Measurements from ENCODE around the gene CPVL.

CPVL gene

DNA sequence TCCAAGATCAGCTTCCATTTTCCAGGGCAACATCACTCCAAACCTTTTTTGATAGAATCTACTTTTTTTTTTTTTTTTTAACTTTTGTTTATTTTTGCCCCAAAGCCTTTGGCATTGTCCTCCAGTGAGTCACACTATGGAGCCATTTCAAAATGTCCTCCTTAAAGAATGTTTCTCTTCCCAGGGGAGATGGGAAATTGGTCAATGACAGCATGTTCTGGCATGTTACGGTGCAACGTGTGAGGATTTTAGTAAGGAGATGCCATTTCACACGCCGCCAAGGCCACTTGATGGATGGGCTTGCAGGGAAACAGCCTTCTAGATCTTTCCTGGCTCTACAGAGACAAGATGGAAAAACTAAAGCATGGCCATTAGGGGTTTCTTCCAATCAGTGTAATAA is 157.5 kb downstream of the CPVL start:
- peaks cover 2% of the 10 kb centered on the region for H3K4me1 ChIP-seq (ENCODE audit: control insufficient read depth, insufficient read depth, low read depth, low read length)
- H3K4ac ChIP-seq (ENCODE audit: low read depth in 1 of 2, low read length in 2 of 2): no peak overlapping the region
- WGBS: 7% methylated on average over 4 of the region's 4 CpGs
- no peak overlapping the region for H4K91ac ChIP-seq (ENCODE audit: low read length)
- H3K27me3 ChIP-seq (ENCODE audit: control insufficient read depth in 1 of 2, insufficient read depth in 1 of 2, low read length in 2 of 2): no peaks in the 10 kb centered on the region
- no peak overlapping the region for H3K9ac ChIP-seq (ENCODE audit: low read length)
- H3K36me3 ChIP-seq (ENCODE audit: control insufficient read depth in 1 of 2, insufficient read depth in 2 of 2, low read depth in 1 of 2, low read length in 2 of 2): no peaks in the 10 kb centered on the region
- H2AK5ac ChIP-seq (ENCODE audit: low read length, severe bottlenecking): no peak overlapping the region
- no peak overlapping the region for H2BK5ac ChIP-seq (ENCODE audit: low read depth, low read length, poor library complexity, severe bottlenecking)
- no peak overlapping the region for H3K27ac ChIP-seq (ENCODE audit: low read length, poor library complexity, severe bottlenecking)
- H3K4me2 ChIP-seq (ENCODE audit: low read length, poor library complexity, severe bottlenecking): no peak overlapping the region
- no peak overlapping the region for H4K8ac ChIP-seq (ENCODE audit: low read length)
- no peaks in the 10 kb centered on the region for H3K79me1 ChIP-seq (replicated peaks; ENCODE audit: low read length, poor library complexity, severe bottlenecking)
- no peak overlapping the region for H3K23ac ChIP-seq (ENCODE audit: low read length in 2 of 2)
- no peaks in the 10 kb centered on the region for H3K9me3 ChIP-seq (ENCODE audit: control insufficient read depth, low read length)
- H2BK12ac ChIP-seq (ENCODE audit: low read length in 2 of 2): peak overlapping the region in 1 of 2 experiments; percentile 21
- no peak overlapping the region for H3K14ac ChIP-seq (ENCODE audit: low read length in 2 of 2)
- no peak overlapping the region for H2AFZ ChIP-seq (ENCODE audit: low read depth, low read length)
- peak overlapping the region in 1 of 2 experiments; percentile 18 for H3K18ac ChIP-seq (ENCODE audit: low read depth in 1 of 2, low read length in 2 of 2)
- no peak overlapping the region for H2BK120ac ChIP-seq (ENCODE audit: low read depth, low read length)
- peak; percentile 95 for DNase-seq
- no peak overlapping the region for H2BK15ac ChIP-seq (ENCODE audit: low read depth, poor library complexity, severe bottlenecking)
- peak overlapping the region in 1 of 2 experiments; percentile 22 for H3K4me3 ChIP-seq (ENCODE audit: insufficient read depth in 1 of 2, low read depth in 1 of 2, low read length in 2 of 2)

DNA sequence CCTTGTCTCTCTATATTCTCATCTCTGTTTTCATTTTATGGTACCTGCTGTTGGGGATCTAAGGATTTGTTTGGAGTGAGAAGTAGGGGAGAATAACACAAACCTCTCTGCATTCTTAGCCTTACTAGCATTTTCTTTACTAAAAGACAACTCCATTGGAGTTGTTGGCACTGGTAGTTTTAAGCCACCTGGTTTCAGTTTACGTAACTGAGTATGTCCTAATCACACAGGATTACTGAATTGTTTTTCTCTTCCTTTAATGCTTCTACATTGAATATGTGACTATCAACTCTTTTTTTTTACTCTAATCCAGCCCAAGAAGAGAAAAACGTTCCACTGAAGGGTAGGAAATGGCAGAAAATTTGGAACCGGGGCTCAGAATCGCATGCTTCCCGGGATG is 158.2 kb downstream of the CPVL start:
- no peaks in the 10 kb centered on the region for H3K9me3 ChIP-seq (ENCODE audit: control insufficient read depth, low read length)
- no peak overlapping the region for H3K4me3 ChIP-seq (ENCODE audit: insufficient read depth in 1 of 2, low read depth in 1 of 2, low read length in 2 of 2)
- H3K36me3 ChIP-seq (ENCODE audit: control insufficient read depth in 1 of 2, insufficient read depth in 2 of 2, low read depth in 1 of 2, low read length in 2 of 2): no peaks in the 10 kb centered on the region
- peak overlapping the region; percentile 20 for H3K9ac ChIP-seq (ENCODE audit: low read length)
- H3K79me1 ChIP-seq (replicated peaks; ENCODE audit: low read length, poor library complexity, severe bottlenecking): no peaks in the 10 kb centered on the region
- no peak overlapping the region for H3K27ac ChIP-seq (ENCODE audit: low read length, poor library complexity, severe bottlenecking)
- H4K8ac ChIP-seq (ENCODE audit: low read length): no peak overlapping the region
- no peak overlapping the region for H4K91ac ChIP-seq (ENCODE audit: low read length)
- peak overlapping the region in 1 of 2 experiments; percentile 61 for H2BK12ac ChIP-seq (ENCODE audit: low read length in 2 of 2)
- H2BK5ac ChIP-seq (ENCODE audit: low read depth, low read length, poor library complexity, severe bottlenecking): no peak overlapping the region
- peak; percentile 18 for DNase-seq
- no peak overlapping the region for H3K4me2 ChIP-seq (ENCODE audit: low read length, poor library complexity, severe bottlenecking)
- no peak overlapping the region for H3K18ac ChIP-seq (ENCODE audit: low read depth in 1 of 2, low read length in 2 of 2)
- H3K23ac ChIP-seq (ENCODE audit: low read length in 2 of 2): no peak overlapping the region
- 87% methylated on average over 4 of the region's 5 CpGs for WGBS
- no peak overlapping the region for H2BK15ac ChIP-seq (ENCODE audit: low read depth, poor library complexity, severe bottlenecking)
- H2AK5ac ChIP-seq (ENCODE audit: low read length, severe bottlenecking): no peak overlapping the region
- H2BK120ac ChIP-seq (ENCODE audit: low read depth, low read length): no peak overlapping the region
- H3K27me3 ChIP-seq (ENCODE audit: control insufficient read depth in 1 of 2, insufficient read depth in 1 of 2, low read length in 2 of 2): no peaks in the 10 kb centered on the region
- no peak overlapping the region for H3K4ac ChIP-seq (ENCODE audit: low read depth in 1 of 2, low read length in 2 of 2)
- peaks cover 2% of the 10 kb centered on the region for H3K4me1 ChIP-seq (ENCODE audit: control insufficient read depth, insufficient read depth, low read depth, low read length)
- no peak overlapping the region for H3K14ac ChIP-seq (ENCODE audit: low read length in 2 of 2)
- no peak overlapping the region for H2AFZ ChIP-seq (ENCODE audit: low read depth, low read length)

DNA sequence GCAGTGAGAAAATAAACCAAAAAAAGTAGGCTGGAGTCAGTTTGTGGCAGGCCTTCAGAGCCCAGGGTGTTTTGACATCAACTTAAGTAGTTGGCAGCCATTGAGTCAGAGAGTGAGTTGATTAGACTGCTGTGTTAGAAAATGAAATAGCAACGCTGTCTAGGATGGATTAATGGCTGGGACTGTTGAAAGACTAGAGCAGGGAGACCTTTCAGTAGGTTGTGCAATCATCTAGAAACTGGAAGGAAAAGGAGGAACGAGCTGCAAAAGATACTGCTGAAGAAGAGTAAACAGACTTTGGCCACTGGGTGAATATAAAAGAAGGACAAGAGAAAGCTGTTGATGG is 159.6 kb downstream of the CPVL start:
- H3K9me3 ChIP-seq (ENCODE audit: control insufficient read depth, low read length): peaks cover 3% of the 10 kb centered on the region
- H3K18ac ChIP-seq (ENCODE audit: low read depth in 1 of 2, low read length in 2 of 2): no peak overlapping the region
- no peaks in the 10 kb centered on the region for H3K79me1 ChIP-seq (replicated peaks; ENCODE audit: low read length, poor library complexity, severe bottlenecking)
- peak overlapping the region; percentile 32 for H3K9ac ChIP-seq (ENCODE audit: low read length)
- H2BK5ac ChIP-seq (ENCODE audit: low read depth, low read length, poor library complexity, severe bottlenecking): no peak overlapping the region
- no peak overlapping the region for H4K91ac ChIP-seq (ENCODE audit: low read length)
- H2AFZ ChIP-seq (ENCODE audit: low read depth, low read length): no peak overlapping the region
- no peak overlapping the region for H3K14ac ChIP-seq (ENCODE audit: low read length in 2 of 2)
- no peak overlapping the region for H3K4me2 ChIP-seq (ENCODE audit: low read length, poor library complexity, severe bottlenecking)
- H3K4me1 ChIP-seq (ENCODE audit: control insufficient read depth, insufficient read depth, low read depth, low read length): peaks cover 2% of the 10 kb centered on the region
- peak overlapping the region in 1 of 2 experiments; percentile 28 for H3K4me3 ChIP-seq (ENCODE audit: insufficient read depth in 1 of 2, low read depth in 1 of 2, low read length in 2 of 2)
- H4K8ac ChIP-seq (ENCODE audit: low read length): no peak overlapping the region
- no peaks in the 10 kb centered on the region for H3K27me3 ChIP-seq (ENCODE audit: control insufficient read depth in 1 of 2, insufficient read depth in 1 of 2, low read length in 2 of 2)
- no peak overlapping the region for H2AK5ac ChIP-seq (ENCODE audit: low read length, severe bottlenecking)
- no peak overlapping the region for H3K4ac ChIP-seq (ENCODE audit: low read depth in 1 of 2, low read length in 2 of 2)
- DNase-seq: peak; percentile 93
- H3K36me3 ChIP-seq (ENCODE audit: control insufficient read depth in 1 of 2, insufficient read depth in 2 of 2, low read depth in 1 of 2, low read length in 2 of 2): no peaks in the 10 kb centered on the region
- no peak overlapping the region for H2BK120ac ChIP-seq (ENCODE audit: low read depth, low read length)
- under 1% methylated on average over 2 of the region's 2 CpGs for WGBS
- H2BK12ac ChIP-seq (ENCODE audit: low read length in 2 of 2): peak overlapping the region in 1 of 2 experiments; percentile 15
- no peak overlapping the region for H3K23ac ChIP-seq (ENCODE audit: low read length in 2 of 2)
- no peak overlapping the region for H2BK15ac ChIP-seq (ENCODE audit: low read depth, poor library complexity, severe bottlenecking)
- no peak overlapping the region for H3K27ac ChIP-seq (ENCODE audit: low read length, poor library complexity, severe bottlenecking)

DNA sequence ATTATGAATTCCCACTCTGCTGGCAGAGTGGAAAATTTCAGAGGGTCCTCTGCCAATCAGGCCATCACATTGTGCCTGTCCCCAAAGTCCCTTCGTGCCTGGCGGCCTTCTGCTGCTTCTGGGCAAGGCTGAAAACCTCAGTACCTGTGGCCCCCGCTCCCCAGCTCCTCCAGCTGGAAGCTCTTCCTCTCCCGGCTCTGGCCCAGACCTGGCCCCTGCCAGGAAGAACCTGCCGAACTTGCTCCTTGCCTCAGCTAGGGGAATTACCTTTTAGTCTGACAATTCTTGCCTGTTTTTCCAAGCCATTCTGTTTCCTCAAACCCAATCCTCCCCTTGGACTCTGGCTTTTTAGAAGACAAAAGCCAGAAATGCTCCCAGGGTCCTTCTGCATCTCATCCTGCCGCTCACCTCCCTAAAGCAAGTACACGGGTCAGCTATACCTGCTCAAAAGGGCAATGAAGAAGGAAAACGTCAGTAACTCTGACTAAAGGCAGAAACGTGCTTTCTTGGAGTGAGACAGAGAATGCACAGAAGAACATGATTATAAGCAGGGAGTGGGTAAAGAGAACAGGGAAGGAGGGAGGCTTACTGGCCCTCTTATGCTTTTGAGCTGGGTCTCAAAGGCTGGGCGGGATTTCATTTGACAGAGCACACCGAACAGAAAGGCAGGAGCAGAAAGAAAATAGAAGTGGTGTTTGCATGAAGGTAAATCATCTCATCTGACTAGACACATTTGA is 160.1 kb downstream of the CPVL start:
- Histone ChIP-seq H3K23ac (ENCODE audit: low read length in 2 of 2) (no peak overlapping the region), H3K27me3 (ENCODE audit: control insufficient read depth in 1 of 2, insufficient read depth in 1 of 2, low read length in 2 of 2) (no peaks in the 10 kb centered on the region), H3K36me3 (ENCODE audit: control insufficient read depth in 1 of 2, insufficient read depth in 2 of 2, low read depth in 1 of 2, low read length in 2 of 2) (no peaks in the 10 kb centered on the region), H3K79me1 (replicated peaks; ENCODE audit: low read length, poor library complexity, severe bottlenecking) (no peaks in the 10 kb centered on the region), H3K27ac (ENCODE audit: low read length, poor library complexity, severe bottlenecking) (no peak overlapping the region), H2AFZ (ENCODE audit: low read depth, low read length) (no peak overlapping the region), H2BK15ac (ENCODE audit: low read depth, poor library complexity, severe bottlenecking) (no peak overlapping the region), H3K9me3 (ENCODE audit: control insufficient read depth, low read length) (peaks cover 3% of the 10 kb centered on the region), H4K91ac (ENCODE audit: low read length) (no peak overlapping the region), H2BK120ac (ENCODE audit: low read depth, low read length) (no peak overlapping the region), H2BK5ac (ENCODE audit: low read depth, low read length, poor library complexity, severe bottlenecking) (no peak overlapping the region), H3K4me3 (ENCODE audit: insufficient read depth in 1 of 2, low read depth in 1 of 2, low read length in 2 of 2) (peak overlapping the region in 1 of 2 experiments; percentile 34), H2AK5ac (ENCODE audit: low read length, severe bottlenecking) (no peak overlapping the region), H3K4me1 (ENCODE audit: control insufficient read depth, insufficient read depth, low read depth, low read length) (peaks cover 2% of the 10 kb centered on the region), H3K9ac (ENCODE audit: low read length) (peak overlapping the region; percentile 32), H3K14ac (ENCODE audit: low read length in 2 of 2) (no peak overlapping the region), H3K18ac (ENCODE audit: low read depth in 1 of 2, low read length in 2 of 2) (peak overlapping the region; percentile 0 to 50), H4K8ac (ENCODE audit: low read length) (no peak overlapping the region), H2BK12ac (ENCODE audit: low read length in 2 of 2) (peak overlapping the region; percentile 6 to 82), H3K4ac (ENCODE audit: low read depth in 1 of 2, low read length in 2 of 2) (peak overlapping the region in 1 of 2 experiments; percentile 43), H3K4me2 (ENCODE audit: low read length, poor library complexity, severe bottlenecking) (no peak overlapping the region)
- no peak for DNase-seq
- WGBS: 79% methylated on average over 11 of the region's 11 CpGs
